ENCODE results near the gene SERPINB10.

Gene SERPINB10

GRCh38 chr18:63869374-63869773 lies 38.4 kb upstream of the SERPINB10 start:
- no peaks in the 10 kb centered on the region for H4K20me1 ChIP-seq (ENCODE audit: insufficient read depth, low read length, poor library complexity, severe bottlenecking)
- no peaks in the 10 kb centered on the region for H3K9me2 ChIP-seq (replicated peaks; ENCODE audit: low read depth, low read length)
- H3K79me2 ChIP-seq (ENCODE audit: insufficient read depth, low read length), result no peaks in the 10 kb centered on the region
- no peaks in the 10 kb centered on the region for H3K27me3 ChIP-seq (ENCODE audit: insufficient read depth, low read length, poor library complexity, severe bottlenecking)
- no peak overlapping the region for H3K4me3 ChIP-seq (ENCODE audit: low read length, poor library complexity, severe bottlenecking)
- no peaks in the 10 kb centered on the region for H3F3A ChIP-seq (ENCODE audit: low read depth)
- no peak overlapping the region for H2AFZ ChIP-seq (ENCODE audit: low read length)
- TF ChIP-seq CTCF (conservative IDR thresholded peaks at IDR 0.05; ENCODE audit: low read length) (no peak), EZH2phosphoT487 (IDR thresholded peaks at IDR 0.05; ENCODE audit: borderline replicate concordance) (no peak)
- no peak overlapping the region for H3K4me2 ChIP-seq (ENCODE audit: low read depth, low read length, poor library complexity, severe bottlenecking)
- no peaks in the 10 kb centered on the region for H3K4me1 ChIP-seq (ENCODE audit: insufficient read depth, low read length, poor library complexity, severe bottlenecking)
- no peaks in the 10 kb centered on the region for H3K36me3 ChIP-seq (ENCODE audit: insufficient read depth, low read length)
- H3K9ac ChIP-seq (ENCODE audit: low read depth, low read length, poor library complexity, severe bottlenecking), result no peak overlapping the region
- no peaks in the 10 kb centered on the region for H3K9me3 ChIP-seq (ENCODE audit: insufficient read depth, low read depth, low read length)

GRCh38 chr18:63869851-63870250 lies 37.9 kb upstream of the SERPINB10 start:
- no peaks in the 10 kb centered on the region for H3F3A ChIP-seq (ENCODE audit: low read depth)
- no peak overlapping the region for H3K4me3 ChIP-seq (ENCODE audit: low read length, poor library complexity, severe bottlenecking)
- no peaks in the 10 kb centered on the region for H3K36me3 ChIP-seq (ENCODE audit: insufficient read depth, low read length)
- H3K9me2 ChIP-seq (replicated peaks; ENCODE audit: low read depth, low read length), result no peaks in the 10 kb centered on the region
- no peaks in the 10 kb centered on the region for H4K20me1 ChIP-seq (ENCODE audit: insufficient read depth, low read length, poor library complexity, severe bottlenecking)
- H3K79me2 ChIP-seq (ENCODE audit: insufficient read depth, low read length), result no peaks in the 10 kb centered on the region
- no peak for TF ChIP-seq CTCF (conservative IDR thresholded peaks at IDR 0.05; ENCODE audit: low read length)
- TF ChIP-seq EZH2phosphoT487 (IDR thresholded peaks at IDR 0.05; ENCODE audit: borderline replicate concordance), result no peak
- no peaks in the 10 kb centered on the region for H3K27me3 ChIP-seq (ENCODE audit: insufficient read depth, low read length, poor library complexity, severe bottlenecking)
- H3K4me1 ChIP-seq (ENCODE audit: insufficient read depth, low read length, poor library complexity, severe bottlenecking), result no peaks in the 10 kb centered on the region
- no peaks in the 10 kb centered on the region for H3K9me3 ChIP-seq (ENCODE audit: insufficient read depth, low read depth, low read length)
- H3K9ac ChIP-seq (ENCODE audit: low read depth, low read length, poor library complexity, severe bottlenecking), result no peak overlapping the region
- H2AFZ ChIP-seq (ENCODE audit: low read length), result no peak overlapping the region
- H3K4me2 ChIP-seq (ENCODE audit: low read depth, low read length, poor library complexity, severe bottlenecking), result no peak overlapping the region

GRCh38 chr18:63871836-63872235 lies 35.9 kb upstream of the SERPINB10 start:
- no peak overlapping the region for H3K9ac ChIP-seq (ENCODE audit: low read depth, low read length, poor library complexity, severe bottlenecking)
- H3K27me3 ChIP-seq (ENCODE audit: insufficient read depth, low read length, poor library complexity, severe bottlenecking), result no peaks in the 10 kb centered on the region
- H4K20me1 ChIP-seq (ENCODE audit: insufficient read depth, low read length, poor library complexity, severe bottlenecking), result no peaks in the 10 kb centered on the region
- no peaks in the 10 kb centered on the region for H3K9me2 ChIP-seq (replicated peaks; ENCODE audit: low read depth, low read length)
- H3K4me3 ChIP-seq (ENCODE audit: low read length, poor library complexity, severe bottlenecking), result no peak overlapping the region
- no peaks in the 10 kb centered on the region for H3K4me1 ChIP-seq (ENCODE audit: insufficient read depth, low read length, poor library complexity, severe bottlenecking)
- H3F3A ChIP-seq (ENCODE audit: low read depth), result no peaks in the 10 kb centered on the region
- H2AFZ ChIP-seq (ENCODE audit: low read length), result no peak overlapping the region
- no peaks in the 10 kb centered on the region for H3K9me3 ChIP-seq (ENCODE audit: insufficient read depth, low read depth, low read length)
- TF ChIP-seq CTCF (conservative IDR thresholded peaks at IDR 0.05; ENCODE audit: low read length), result no peak
- no peak for TF ChIP-seq EZH2phosphoT487 (IDR thresholded peaks at IDR 0.05; ENCODE audit: borderline replicate concordance)
- H3K36me3 ChIP-seq (ENCODE audit: insufficient read depth, low read length), result no peaks in the 10 kb centered on the region
- H3K4me2 ChIP-seq (ENCODE audit: low read depth, low read length, poor library complexity, severe bottlenecking), result no peak overlapping the region
- no peaks in the 10 kb centered on the region for H3K79me2 ChIP-seq (ENCODE audit: insufficient read depth, low read length)
